Measurements from ENCODE around the gene CACNA2D4.

CACNA2D4 gene

DNA sequence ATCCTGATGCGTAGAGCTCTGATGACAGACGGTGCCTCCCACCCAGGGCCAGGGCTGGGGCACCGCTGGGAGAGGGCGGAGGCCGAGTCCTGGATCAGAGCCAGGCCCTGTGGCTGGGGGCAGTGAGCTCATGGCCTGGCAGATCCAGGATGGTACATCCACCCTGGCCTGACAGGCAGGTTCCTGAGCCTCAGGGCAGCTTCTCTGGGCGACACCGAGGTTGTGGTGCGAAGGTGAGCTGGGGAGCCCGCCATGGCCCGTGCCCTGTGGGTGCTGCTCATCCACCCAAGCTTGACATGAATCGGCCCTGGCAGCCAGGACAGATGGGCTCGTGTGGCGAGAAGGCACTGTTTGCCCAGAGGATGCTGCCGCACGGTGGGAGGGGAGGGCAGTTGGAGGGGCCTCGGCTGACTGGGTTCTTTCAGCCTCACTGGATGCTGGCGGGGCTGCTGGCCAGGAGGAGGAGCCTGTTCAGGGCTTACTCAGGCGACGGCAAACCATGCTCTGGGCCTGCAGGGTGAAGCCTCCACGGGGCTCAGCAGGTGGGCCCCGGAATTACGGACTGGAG is 81.5 kb downstream of the CACNA2D4 start:
- in situ Hi-C loops (cut with MboI; ENCODE audit: low sequenced_read_pairs), result no loop called here

DNA sequence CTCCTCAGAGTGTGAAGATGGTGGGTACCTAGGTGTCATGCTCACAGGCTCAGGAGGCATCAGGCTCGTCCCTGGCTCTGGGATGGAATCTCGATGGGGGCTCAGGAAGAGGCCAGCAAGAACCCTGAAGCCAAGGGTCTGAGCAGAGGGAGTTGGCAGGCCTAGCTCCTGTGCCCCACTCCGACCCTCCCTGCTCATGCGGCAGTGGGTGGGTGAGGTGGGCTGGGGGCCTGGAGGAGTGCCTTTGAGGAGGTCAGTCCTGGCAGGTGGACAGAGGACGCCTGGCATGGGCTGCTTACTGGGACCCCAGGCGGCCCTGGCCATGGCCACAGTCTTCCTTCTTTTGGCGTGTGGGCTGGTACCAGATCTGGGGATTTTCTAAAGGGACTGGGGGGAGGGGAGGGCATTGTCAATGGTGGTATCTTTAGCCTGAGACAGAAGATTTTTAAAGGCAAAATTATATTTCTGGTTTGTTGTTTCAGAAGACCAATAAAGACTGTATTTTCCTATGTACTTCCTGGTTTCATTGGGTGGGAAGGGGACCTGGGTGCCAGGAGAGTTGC is 82.1 kb downstream of the CACNA2D4 start:
- in situ Hi-C loops (cut with MboI; ENCODE audit: low sequenced_read_pairs), result no loop called here

DNA sequence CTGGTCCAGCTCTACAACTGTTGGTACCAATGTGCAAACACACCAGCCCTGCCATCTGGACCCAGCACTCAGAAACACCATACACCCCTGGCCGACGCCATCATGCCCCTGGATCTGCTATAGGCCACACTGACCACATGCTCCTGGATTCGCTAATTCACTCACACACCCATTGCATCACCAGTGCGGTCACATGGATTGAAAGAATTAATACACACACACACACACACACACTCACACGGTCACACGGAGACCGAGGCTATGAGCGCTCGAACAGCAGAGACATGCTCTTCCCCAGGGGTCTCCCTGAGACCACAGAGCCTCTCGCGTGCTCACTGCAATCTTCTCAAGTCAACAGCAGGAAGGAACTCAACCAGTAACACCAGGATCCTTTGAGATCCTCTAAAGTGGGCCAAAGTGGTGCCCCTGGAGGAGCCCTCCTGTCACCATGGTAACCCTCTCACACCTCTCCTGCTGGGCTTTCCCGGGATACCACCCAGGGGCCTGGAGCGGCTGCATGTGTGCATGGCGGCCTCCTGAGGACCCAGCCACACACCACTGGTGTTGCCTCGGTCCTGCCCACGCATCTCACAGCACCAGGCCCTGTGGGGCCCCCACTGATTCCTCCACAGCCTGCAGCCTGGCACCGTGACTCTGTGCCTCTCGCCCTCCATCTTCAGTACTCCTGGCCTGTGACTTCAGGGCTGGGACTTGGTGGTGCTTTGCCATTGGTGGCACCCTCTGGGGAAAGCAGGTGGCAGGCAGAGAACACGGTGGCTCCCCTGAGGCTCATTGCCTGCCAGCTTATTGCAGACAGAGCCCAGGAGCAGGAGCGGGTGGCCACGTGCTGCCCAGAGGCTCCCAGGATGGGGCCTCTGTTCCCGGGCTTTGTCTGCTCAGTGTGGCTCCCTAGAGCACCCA is 83.0 kb downstream of the CACNA2D4 start:
- in situ Hi-C loops (cut with MboI; ENCODE audit: low sequenced_read_pairs), result no loop called here

DNA sequence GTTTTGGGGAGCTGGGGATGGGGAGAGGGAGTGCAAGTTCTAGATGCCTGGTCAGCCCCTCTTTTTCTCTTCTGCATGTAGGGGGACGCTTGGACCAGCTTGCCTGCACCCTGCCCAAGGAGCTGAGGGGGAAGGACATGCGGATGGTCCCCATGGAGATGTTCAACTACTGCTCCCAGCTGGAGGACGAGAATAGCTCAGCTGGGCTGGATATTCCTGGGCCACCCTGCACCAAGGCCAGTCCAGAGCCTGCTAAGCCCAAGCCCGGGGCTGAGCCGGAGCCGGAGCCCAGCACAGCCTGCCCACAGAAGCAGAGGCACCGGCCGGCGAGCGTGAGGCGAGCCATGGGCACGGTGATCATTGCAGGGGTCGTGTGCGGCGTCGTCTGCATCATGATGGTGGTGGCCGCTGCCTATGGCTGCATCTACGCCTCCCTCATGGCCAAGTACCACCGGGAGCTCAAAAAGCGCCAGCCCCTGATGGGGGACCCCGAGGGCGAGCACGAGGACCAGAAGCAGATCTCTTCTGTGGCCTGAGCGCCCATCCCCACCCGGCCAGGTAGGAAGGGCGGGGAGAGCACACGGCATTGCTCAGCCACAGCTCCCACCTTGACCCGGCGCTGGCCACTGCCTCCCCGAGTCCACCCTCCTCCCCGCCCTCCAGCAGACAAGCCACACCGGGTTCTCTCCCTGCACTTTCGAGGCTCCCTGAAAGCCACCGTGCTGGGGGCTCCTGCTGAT is 84.1 kb downstream of the CACNA2D4 start:
- in situ Hi-C loops (cut with MboI; ENCODE audit: low sequenced_read_pairs), result no loop called here

DNA sequence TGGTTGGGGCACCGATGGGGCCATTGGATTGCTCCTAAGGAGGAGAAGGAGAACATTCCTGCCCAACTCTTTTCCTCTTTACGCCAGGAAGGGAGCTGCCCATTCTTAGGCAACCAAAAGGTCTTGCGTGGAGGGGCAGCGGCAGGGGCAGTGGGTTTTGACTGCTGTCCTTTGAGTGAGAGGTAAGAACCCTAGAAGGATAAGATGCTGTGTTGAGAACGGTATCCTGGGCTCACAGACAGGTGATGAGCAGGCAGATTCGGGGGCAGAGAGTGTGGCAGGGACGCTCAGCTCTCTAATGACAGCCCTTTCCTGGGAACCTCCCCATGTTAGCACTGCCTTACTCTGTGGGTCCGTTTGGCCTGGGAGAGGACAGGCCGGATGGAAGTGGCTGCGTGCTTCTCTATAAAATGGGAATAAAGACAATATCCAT is 84.8 kb downstream of the CACNA2D4 start:
- in situ Hi-C loops (cut with MboI; ENCODE audit: low sequenced_read_pairs), result no loop called here

DNA sequence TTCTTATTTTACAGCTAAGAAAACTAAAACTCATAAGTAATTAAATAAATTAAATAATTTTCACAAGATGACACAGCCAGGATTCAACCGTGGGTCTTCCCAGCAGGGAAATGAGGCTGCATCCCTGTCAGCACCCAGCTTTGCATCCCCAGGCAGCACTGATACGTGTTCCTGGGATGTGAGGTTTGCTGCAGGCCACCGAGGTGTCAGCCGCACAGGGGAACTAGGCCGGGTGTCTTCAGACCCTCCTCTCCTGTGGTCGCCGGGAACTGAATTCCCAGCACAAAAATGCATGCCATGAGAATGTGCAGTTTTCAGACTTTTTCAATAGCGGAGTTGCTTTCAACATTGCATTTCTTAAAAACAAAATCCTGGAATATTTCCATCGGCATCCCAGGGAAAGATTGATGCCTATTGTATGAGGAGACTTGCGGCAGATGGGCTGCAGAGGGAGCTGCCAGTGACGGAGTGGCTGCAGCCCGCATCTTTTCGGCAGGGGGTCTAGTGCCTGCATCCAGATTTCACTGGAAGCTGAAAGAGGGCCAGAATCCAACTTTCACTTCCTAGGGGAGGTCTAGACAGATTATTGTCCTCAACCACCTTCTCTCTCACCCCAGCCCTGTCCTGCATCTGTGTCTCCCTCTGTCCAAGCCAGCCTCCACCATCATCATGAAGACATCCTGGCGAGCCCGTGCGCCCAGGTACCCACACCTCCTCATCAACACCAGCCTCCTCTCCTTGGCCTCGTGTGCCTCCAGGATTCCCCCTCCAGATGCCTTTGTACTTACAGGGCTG is 85.5 kb downstream of the CACNA2D4 start:
- in situ Hi-C loops (cut with MboI; ENCODE audit: low sequenced_read_pairs), result no loop called here

DNA sequence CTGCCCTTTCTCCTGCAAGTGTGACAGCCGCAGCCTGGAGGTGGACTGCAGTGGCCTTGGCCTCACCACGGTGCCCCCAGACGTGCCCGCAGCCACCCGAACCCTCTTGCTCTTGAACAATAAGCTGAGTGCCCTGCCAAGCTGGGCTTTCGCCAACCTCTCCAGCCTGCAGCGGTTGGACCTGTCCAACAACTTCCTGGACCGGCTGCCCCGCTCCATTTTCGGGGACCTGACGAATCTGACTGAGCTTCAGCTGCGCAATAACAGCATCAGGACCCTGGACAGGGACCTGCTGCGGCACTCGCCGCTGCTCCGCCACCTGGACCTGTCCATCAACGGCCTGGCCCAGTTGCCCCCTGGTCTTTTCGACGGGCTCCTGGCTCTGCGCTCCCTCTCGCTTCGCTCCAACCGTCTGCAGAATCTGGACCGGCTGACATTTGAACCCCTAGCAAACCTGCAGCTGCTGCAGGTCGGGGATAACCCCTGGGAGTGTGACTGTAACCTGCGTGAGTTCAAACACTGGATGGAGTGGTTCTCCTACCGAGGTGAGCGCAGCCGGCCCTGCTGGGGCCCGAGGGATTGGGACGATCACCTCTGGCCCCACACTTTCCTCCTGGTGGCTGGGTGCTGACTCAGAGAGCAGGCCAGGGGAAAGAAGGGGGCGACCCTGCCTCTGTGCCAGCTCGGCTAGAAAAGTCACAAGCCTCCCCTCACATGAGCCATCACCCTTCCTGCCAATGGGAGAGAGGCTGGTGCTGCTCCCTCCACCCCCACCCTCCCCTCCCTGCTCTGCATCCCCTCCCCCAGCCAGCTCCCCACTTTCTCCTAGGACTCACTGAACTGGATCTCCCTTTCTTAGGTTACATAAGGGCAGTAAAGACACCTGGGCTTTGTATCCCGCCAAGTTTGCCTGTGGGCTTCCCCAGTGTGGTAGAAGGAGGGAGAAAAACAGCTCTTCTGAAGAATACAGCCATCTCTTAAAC is 87.2 kb downstream of the CACNA2D4 start:
- in situ Hi-C loops (cut with MboI; ENCODE audit: low sequenced_read_pairs), result no loop called here

DNA sequence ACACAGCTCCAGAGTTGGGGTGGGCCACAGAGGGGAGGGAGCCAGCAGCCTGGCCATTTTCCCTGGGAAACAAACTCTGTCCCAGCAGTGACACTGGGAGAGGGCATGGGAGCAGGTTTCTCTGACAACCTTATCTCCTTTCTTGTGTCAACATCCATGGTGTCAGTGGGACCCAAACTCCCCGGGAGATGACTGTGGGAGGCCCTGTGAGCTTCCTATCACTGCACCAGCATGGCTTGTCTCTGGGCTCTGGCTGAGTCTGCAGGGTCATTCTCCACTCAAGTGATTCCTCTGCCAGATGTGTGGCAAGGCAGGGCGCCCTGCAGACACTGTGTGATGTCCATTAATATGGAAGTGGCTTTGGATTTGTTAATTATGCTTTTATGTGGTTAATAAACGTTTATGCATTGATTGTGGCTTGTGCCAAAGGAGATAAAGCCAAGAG is 88.0 kb downstream of the CACNA2D4 start:
- in situ Hi-C loops (cut with MboI; ENCODE audit: low sequenced_read_pairs), result no loop called here

DNA sequence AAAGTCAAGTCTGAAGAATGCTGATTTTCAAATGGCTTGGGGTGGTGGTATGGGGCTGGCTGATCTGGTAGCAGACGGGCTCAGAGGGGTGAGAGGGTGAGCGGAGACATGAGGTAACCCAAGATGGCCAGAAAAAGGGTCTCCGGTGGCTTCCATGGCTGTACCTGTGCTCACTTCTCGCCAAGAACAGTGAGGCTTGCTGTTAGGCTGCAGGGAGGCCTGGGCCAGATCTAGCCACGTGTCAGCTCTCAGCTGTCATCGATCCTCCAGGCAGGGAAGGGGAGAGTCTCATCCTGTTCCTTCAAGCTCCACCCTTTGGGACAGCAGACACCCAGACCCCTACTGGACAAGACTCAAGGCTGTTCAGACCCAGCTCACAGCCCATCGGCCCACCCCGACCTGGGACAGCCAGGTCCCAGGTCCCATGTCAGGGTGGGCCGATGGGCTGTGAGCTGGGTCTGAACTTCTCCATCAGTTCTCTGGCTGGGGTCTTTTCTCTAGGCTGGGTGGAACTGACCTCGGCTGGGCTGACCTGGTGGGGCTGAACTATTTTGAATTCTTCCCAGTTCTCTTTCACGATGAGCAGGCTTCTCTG is 89.0 kb downstream of the CACNA2D4 start:
- in situ Hi-C loops (cut with MboI; ENCODE audit: low sequenced_read_pairs), result no loop called here

DNA sequence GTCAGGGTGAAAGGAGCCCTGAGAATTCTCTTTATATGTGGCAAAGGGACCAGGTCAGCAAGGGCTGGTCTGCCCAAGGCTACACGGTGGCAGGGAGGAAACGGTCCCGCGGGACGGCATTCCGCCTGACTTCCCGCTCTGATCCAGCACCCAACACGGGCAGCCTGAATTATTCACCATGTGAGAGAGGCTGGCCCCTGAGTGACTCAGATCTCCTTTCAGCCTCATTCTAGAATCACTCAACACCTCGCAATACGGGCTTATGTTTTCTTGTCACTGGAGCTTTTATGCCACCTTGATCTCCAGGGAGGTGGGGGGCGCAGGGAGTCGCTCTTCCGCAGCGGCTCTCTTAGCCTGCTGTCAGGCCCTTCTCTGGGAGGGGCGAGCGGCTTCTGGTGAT is 89.6 kb downstream of the CACNA2D4 start:
- in situ Hi-C loops (cut with MboI; ENCODE audit: low sequenced_read_pairs), result no loop called here

DNA sequence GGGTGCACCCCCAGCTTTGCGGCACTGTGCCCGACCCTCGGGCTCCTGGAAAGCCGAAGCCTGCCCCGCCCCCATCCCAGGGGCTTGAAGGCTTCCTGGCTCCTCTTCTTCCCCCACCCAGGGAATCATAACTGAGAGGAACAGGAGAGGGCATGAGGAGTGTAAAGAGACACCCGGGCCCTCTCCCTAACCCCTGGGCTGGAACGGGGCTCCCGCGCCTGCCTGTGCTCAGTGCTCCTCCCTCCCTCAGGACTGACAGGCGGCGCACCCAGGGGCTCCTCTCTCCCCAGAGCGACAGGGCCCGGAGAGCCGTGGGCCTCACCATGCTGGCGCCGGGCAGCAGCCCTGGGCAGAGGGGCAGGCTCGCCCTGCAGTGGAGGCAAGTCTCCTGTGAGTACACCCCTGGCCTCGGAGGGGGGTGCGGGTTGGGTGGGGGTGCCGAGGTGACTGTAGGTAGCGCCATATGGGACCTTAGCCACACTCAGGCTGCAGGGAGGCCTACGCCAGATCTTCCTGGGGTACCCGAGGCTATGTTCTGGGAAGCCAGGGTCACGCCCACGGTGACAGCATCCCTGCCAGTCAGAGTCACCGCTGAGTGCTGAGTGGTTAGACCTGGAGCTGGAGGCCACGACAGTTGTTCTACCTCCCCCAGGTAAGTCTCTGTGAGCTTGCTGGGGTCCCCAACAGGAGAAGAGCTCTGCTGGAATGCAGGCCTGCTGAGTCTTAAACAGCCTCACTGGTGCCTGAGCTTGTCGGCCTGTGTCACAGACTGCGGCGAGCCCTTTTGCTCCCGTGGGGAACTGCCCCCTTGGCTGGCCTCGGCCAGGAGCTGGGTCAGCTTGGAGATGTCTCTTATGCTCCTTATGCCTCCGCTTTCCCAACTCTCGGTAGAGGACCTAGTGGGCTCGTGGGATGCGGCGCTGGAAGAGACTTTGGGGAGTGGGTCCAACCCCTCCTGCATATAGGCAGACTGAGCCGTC is 90.3 kb downstream of the CACNA2D4 start:
- in situ Hi-C loops (cut with MboI; ENCODE audit: low sequenced_read_pairs), result no loop called here

DNA sequence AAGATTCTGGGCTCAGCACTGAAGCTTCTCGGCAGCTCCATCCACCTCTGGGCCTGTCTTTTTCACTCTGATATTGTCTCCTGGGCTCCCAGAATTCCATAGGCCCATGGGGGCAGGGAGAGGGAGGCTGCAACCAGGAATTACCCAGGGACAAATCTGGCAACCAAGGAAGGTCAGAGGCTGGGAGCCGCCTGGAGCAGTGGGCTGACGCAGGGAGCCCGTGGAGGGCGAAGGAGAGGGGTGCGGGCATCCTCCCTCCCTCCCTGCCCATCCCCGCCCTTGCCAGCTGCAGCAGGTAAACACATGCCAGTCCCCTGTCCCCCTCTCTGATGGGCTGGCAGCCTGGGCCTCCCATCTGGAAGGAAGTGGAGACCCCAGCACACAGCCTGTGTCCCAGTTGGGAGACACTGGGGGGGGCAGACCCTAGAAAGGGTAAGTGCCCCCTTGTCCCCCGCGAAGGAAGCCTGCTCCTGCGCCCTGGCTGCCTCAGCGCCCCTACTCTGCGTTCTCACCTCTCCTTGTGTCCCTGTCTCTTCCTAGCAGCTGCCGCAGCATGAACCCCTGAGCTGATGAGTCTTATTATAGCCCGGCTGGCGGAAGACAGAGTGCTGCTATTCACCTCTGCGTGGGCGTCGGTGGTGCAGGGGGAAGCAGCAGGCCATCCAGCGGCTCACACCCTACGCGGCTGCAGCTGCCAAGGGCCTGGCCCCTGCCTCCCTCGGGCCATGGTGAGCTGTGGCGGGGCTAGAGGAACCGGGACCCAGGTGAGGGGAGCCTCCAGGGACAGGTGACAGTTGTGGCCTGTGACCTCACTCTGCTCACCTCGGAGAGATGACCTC is 91.4 kb downstream of the CACNA2D4 start:
- in situ Hi-C loops (cut with MboI; ENCODE audit: low sequenced_read_pairs), result no loop called here

DNA sequence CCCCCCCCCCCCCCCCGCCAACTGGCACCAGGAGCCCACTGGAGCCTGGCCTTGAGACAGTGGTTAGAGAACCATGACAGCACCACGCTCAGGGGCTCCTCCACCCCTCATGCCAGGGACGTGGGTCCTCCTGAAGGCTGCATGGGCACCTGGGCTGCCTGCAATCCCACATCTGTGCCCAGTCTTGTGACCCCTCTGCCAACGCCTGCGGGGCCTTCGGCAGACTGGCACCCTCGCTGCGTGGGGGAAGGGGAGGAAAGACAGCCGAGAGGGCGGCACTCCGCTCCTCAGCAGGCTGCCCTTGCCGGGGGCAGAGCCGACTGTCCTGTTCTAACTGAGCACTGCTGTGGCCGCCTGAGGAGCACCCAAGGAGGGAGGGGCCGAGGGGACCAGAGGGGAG is 92.1 kb downstream of the CACNA2D4 start:
- in situ Hi-C loops (cut with MboI; ENCODE audit: low sequenced_read_pairs), result no loop called here

DNA sequence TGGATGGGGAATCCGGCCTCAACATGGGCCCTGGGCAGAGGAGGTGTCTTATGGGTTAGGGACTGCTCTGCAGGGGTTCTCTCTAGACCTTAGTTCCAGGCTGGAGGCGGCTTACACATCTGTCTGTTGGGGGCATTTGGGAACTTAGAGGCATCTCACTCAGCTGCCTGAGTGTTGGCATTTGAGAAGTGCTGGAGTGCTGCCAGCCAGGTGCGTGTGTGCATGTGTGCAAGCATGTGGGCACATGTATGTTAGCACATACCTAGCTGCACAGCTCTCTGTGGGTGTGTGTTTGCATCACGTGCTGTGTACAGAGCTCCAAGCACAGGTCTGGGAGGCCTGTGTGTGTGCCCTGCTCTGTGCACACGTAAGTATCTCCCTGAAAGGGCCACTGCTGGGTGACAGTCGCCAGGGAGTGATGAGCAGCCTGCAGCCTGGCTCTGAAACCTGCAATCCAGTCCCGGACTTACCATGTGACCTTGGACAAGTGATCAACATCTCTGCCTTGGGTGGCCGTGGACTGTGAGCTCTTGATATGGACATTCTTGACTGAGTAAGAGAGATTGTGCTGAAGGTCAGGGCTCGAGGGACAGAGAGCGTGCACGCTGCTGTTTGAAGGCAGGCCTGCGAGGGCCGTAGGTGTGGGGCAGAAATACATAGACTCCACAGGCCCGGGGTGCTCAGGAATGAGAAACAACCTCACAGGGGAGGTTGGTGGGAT is 92.9 kb downstream of the CACNA2D4 start:
- in situ Hi-C loops (cut with MboI; ENCODE audit: low sequenced_read_pairs), result no loop called here

DNA sequence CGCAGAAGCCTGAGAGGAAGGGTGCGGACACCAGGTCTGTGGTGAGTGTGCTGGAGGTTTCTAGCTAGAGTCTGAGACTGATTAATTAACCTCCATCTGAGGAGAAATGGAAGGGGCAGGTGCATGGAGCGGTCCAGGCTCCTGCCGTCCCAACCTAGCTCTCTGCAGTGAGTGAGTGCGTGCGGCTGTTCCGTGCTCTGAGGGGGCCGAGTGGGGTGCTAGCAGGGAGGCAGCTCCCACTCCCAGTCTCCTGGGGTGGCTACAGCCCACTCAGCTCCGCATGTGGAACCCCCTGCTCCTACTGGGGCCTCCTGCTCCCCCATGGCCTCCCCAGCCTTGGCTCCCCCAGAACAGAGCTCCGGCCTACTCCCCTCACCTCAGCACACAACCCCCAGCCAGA is 95.2 kb downstream of the CACNA2D4 start:
- in situ Hi-C loops (cut with MboI; ENCODE audit: low sequenced_read_pairs), result no loop called here

DNA sequence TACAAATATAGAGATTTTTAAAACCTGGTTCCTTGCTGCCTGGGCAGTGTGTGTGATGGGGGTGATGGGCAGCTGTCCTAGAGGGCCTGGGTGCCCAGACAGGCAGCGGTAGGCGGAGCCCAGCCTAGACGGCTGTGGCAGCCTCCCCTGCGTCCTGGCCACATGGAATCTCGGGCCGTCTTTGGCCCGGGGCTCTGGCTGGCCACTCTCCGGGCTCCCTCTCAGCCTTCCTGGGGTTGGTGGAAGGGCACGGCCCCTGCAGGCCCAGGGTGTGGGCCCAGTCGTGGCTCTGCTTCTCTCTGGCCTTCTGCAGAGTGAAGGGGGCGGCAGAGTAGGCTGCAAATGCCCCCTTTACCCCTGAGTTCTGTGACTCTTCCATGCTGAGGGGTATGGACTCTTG is 95.8 kb downstream of the CACNA2D4 start:
- in situ Hi-C loops (cut with MboI; ENCODE audit: low sequenced_read_pairs), result no loop called here

All from HL-60/S4 (cell line).